GM18870 (cell line): ENCODE measurements around the gene DMD.
A peak's percentile ranks its signal among the peaks of the same experiment; 100 is the strongest.

Experiments
- ATAC-seq: cut with Tn5 transposase; IDR thresholded peaks from one replicate; pipeline ENCODE4 v1.9.1; 2021; ENCODE audit warnings: moderate library complexity; ENCODE audit not compliant: unreplicated experiment

Gene DMD

GRCh38 chrX:31098079-31098478 is 2113.3 kb downstream of the DMD start:
- no peak for ATAC-seq

- ATAC-seq, result no peak
These were observed 2117.7 kb downstream of the DMD start for GRCh38 chrX:31093639-31093975.

DNA sequence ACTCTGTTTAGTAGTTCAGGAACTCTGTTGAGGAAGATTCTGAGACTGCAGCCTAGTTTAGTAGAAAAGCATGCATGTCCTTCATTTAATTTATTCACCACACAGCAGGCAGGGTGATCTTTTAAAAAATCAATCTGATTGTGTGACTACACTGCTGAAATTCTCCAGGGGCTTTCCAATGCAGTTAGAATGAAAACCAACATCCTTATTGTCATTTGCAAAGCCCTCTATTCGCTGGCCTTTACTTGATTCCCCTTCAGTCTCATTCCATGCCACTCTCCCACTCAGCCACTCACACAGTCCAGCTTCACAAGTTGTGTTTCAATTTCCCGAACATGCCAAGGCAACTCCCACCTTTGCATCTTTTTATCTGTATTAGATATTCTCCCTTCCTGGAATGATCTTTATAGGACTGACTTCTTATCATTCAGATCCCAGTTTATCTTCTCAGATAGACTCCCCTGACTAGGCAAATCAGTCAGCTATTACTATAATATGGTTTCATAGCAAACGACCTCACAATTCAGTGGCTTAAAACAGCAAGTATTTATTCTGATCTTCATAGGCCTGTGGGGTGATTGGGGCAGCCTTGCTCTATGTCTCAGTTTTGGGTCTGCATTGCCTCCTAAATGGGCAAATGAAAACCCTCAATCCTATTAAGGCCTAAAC is 2118.2 kb downstream of the DMD start:
- peak; percentile 68 for ATAC-seq

DNA sequence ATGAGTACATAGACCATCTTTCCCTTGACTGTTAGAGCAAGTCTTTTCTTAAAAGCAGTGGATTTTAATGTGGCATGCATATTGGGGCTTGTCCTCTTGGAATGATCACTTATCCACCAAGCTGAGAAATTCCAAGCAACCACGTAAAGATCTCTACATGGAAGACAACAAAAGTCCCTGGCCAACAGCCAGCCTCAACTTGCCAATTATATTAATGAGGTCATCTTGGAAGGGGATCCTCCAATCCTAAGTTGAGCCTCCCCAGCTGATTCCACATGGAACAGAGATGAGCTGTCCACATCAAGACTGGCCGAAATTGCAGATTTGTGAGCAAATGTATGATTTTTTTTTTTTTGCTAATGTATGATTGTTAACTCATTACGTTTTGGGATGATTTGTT is 2118.9 kb downstream of the DMD start:
- no peak for ATAC-seq

GRCh38 chrX:31091819-31092218 is 2119.5 kb downstream of the DMD start:
- no peak for ATAC-seq

GRCh38 chrX:31074522-31074921 is 2136.8 kb downstream of the DMD start:
- ATAC-seq, result no peak

- no peak for ATAC-seq
These were observed 2139.6 kb downstream of the DMD start, which contains the start of gene FTHL17 for GRCh38 chrX:31071725-31072124. Gene FTHL17, minus strand, starts transcription at chrX:31072041. Its CDS starts 88 bp downstream, at chrX:31071953.

- no peak for ATAC-seq
These were observed 2140.1 kb downstream of the DMD start for GRCh38 chrX:31071262-31071661.

- peak; percentile 72 for ATAC-seq
These were observed 2141.3 kb downstream of the DMD start for GRCh38 chrX:31070057-31070468.
